K562 (cell line): Measurements from ENCODE around the gene ZNF749. TPM values are rescaled to one million over a fixed set of nuclear protein-coding genes. Genes with fewer than 3 reads are reported as not detected.

Source experiments
- ATAC-seq: fragments of 200-7000 bp; cut with Tn5 transposase; 3 replicates; pipeline ENCODE4 v1.9.1; 2020; ENCODE audit warnings: moderate library complexity
- BruUV-seq: library from RNA; stranded (reverse); fragments of 400-500 nt; replicated peaks from 2 replicates; lab custom pipeline; 2021; lab: Mats Ljungman, UMichigan
- CTCF ChIA-PET: fragments of 300-600 bp; formaldehyde crosslinking; extraction: SDS; loops from one replicate; lab custom pipeline; 2021; ENCODE audit warnings: low intra/inter-chr PET ratio; lab: Yijun Ruan, JAX
- POLR2A ChIA-PET: fragments of 300-600, 350-650 bp; sonication (Branson Sonifier 250); formaldehyde crosslinking; extraction: SDS; loops from one replicate; lab custom pipeline; 2021; ENCODE audit warnings: antibody characterized with exemption, inconsistent platforms; lab: Yijun Ruan, JAX
- DNase-seq, 4 experiments: peaks; one replicate each; pipeline versions ENCODE4 v3.0.0 to v3.0.0-alpha.2; 2011 to 2018; ENCODE audit warnings: low spot score in 3 of 4, mixed read lengths in 3 of 4; ENCODE audit errors: extremely low read depth in 1 of 4
- FAIRE-seq: peaks from 2 replicates; lab custom pipeline; 2011; peaks lifted over from hg19 to GRCh38; lab: Jason Lieb, UNC
- H2AFZ ChIP-seq: 2 replicates; pipeline ENCODE4 v1.6.0; 2011; ENCODE audit warnings: low read depth, low read length, control low read depth, inconsistent platforms
- H3K27ac ChIP-seq: fragments of 200-600 bp; 3 replicates; pipeline ENCODE4 v1.8.0; 2011; ENCODE audit warnings: low read depth, mild to moderate bottlenecking, control low read depth, inconsistent platforms, low read length, moderate library complexity, mixed read lengths; ENCODE audit errors: extremely low read depth
- H3K27me3 ChIP-seq, 2 experiments: fragments of 300-600 bp in 1 of 2; 2 replicates in 1 of 2; 3 replicates in 1 of 2; pipeline versions ENCODE4 v1.6.0 to v1.8.0; 2011; ENCODE audit warnings: inconsistent platforms in 2 of 2, low read length in 2 of 2, mild to moderate bottlenecking in 1 of 2, mixed read lengths in 1 of 2, moderate library complexity in 1 of 2; ENCODE audit not compliant: control insufficient read depth in 2 of 2, insufficient read depth in 2 of 2
- H3K36me3 ChIP-seq: fragments of 300-600 bp; 3 replicates; pipeline ENCODE4 v1.8.0; 2011; ENCODE audit warnings: mild to moderate bottlenecking, low read length, inconsistent platforms; ENCODE audit not compliant: control insufficient read depth, insufficient read depth
- H3K4me1 ChIP-seq, 2 experiments: fragments of 200-600 bp in 1 of 2; replicated peaks in 1 of 2; 2 replicates in 1 of 2; 3 replicates in 1 of 2; pipeline versions ENCODE4 v1.5.1 to v1.8.0; 2011; ENCODE audit warnings: inconsistent platforms in 2 of 2, low read length in 2 of 2, mild to moderate bottlenecking in 1 of 2, mixed read lengths in 1 of 2, moderate library complexity in 1 of 2; ENCODE audit not compliant: control insufficient read depth in 2 of 2, insufficient read depth in 2 of 2
- H3K4me2 ChIP-seq: 2 replicates; pipeline ENCODE4 v1.6.1; 2011; ENCODE audit warnings: low read length, control low read depth, inconsistent platforms, mixed read lengths; ENCODE audit not compliant: insufficient read depth
- H3K4me3 ChIP-seq: fragments of 200-600 bp; sonication (generic), shearing (Covaris generic); 2 replicates; pipeline ENCODE4 v1.5.1; 2016; ENCODE audit warnings: control low read depth, inconsistent platforms
- H3K79me2 ChIP-seq: fragments of 200-600 bp; 3 replicates; pipeline ENCODE4 v1.8.0; 2011; ENCODE audit warnings: low read length, inconsistent platforms; ENCODE audit not compliant: control insufficient read depth, insufficient read depth
- H3K9ac ChIP-seq, 2 experiments: 2 replicates each; pipeline versions ENCODE4 v1.6.0 to v1.6.1; 2011; ENCODE audit warnings: low read depth in 2 of 2, low read length in 2 of 2, control low read depth in 1 of 2, inconsistent platforms in 1 of 2, mild to moderate bottlenecking in 1 of 2, mixed read lengths in 1 of 2; ENCODE audit not compliant: insufficient read depth in 1 of 2
- H3K9me1 ChIP-seq: one replicate; pipeline ENCODE4 v1.6.0; 2011; ENCODE audit warnings: inconsistent platforms, mild to moderate bottlenecking, low read length, moderate library complexity; ENCODE audit not compliant: control insufficient read depth, insufficient read depth
- H3K9me3 ChIP-seq: replicated peaks from 2 replicates; pipeline ENCODE4 v1.5.1; 2011; ENCODE audit warnings: low read depth, low read length, inconsistent platforms; ENCODE audit not compliant: control insufficient read depth, insufficient read depth
- H4K20me1 ChIP-seq: replicated peaks from 2 replicates; pipeline ENCODE4 v1.6.1; 2011; ENCODE audit warnings: low read length, inconsistent platforms, mixed read lengths; ENCODE audit not compliant: control insufficient read depth, insufficient read depth
- BCOR ChIP-seq: fragments of 450-650 bp; IDR thresholded peaks from 2 replicates; pipeline ENCODE4 v1.6.1; 2016
- GABPB2 ChIP-seq: fragments of 250-450 bp; sonication (Bioruptor Pico); conservative IDR thresholded peaks from 2 replicates; pipeline ENCODE4 v1.5.1; 2021; ENCODE audit warnings: mild to moderate bottlenecking
- GATAD2B ChIP-seq: fragments of 450-650 bp; IDR thresholded peaks from 2 replicates; pipeline ENCODE4 v1.6.1; 2017; ENCODE audit warnings: mild to moderate bottlenecking, borderline replicate concordance
- KDM1A ChIP-seq, 2 experiments: fragments of 450-650 bp; IDR thresholded peaks; 2 replicates each; pipeline ENCODE4 v1.6.1; 2016; ENCODE audit warnings: mild to moderate bottlenecking in 2 of 2
- MAZ ChIP-seq, 2 experiments: fragments of 450-650 bp in 1 of 2; sonication (generic) in 1 of 2; formaldehyde crosslinking; IDR thresholded peaks in 1 of 2; conservative IDR thresholded peaks in 1 of 2; 2 replicates each; pipeline versions ENCODE4 v1.4.0 to v1.5.0; 2020; ENCODE audit warnings: mild to moderate bottlenecking in 1 of 2, missing genetic modification reagents in 1 of 2
- NFRKB ChIP-seq: fragments of 450-650 bp; IDR thresholded peaks from 2 replicates; pipeline ENCODE4 v1.6.1; 2016; ENCODE audit warnings: low read depth
- RB1 ChIP-seq: fragments of 450-650 bp; IDR thresholded peaks from 2 replicates; pipeline ENCODE4 v1.6.1; 2017; ENCODE audit warnings: low read depth, mild to moderate bottlenecking
- ZNF695 ChIP-seq: fragments of 450-650 bp; formaldehyde crosslinking; IDR thresholded peaks from 2 replicates; pipeline ENCODE4 v1.4.0; 2020; ENCODE audit warnings: mild to moderate bottlenecking, moderate library complexity
- WGBS: fragments of 100-300 bp; shearing (Covaris generic); methylation state at CpG from one replicate; pipeline ENCODE4 v1.1.6; 2016; ENCODE audit warnings: low coverage, mixed read lengths; ENCODE audit not compliant: insufficient coverage; ENCODE audit errors: missing lambda C conversion rate; 5-methylcytosine and 5-hydroxymethylcytosine counted together
- in situ Hi-C: fragments of 300-500 bp; cut with MboI; formaldehyde crosslinking; loops from 4 replicates; pipeline ENCODE4 v1.15.0; 2018; ENCODE audit warnings: inconsistent platforms, mixed read lengths
- intact Hi-C: fragments of 100-400 bp; cut with micrococcal nuclease; formaldehyde crosslinking; loops from 2 replicates; pipeline ENCODE4 v1.14.2; 2022
- polyA plus RNA-seq, 8 experiments: library from polyadenylated mRNA; depleted of rRNA in 4 of 8; stranded (reverse) in 5 of 8; unstranded in 3 of 8; fragments of >200 nt; fragmentation: Nextera tagmentation in 2 of 8; fragmentation: Illumina TruSeq in 1 of 8; extraction: Ambion mirVana in 2 of 8; extraction: Trizol in 1 of 8; gene quantifications; 2 replicates each; pipeline versions ENCODE4 v1.2.1 to v1.2.3, GENCODE V29; 2011 to 2014; ENCODE audit warnings: inconsistent platforms in 1 of 8, missing spikeins in 1 of 8
- total RNA-seq, 7 experiments: library from RNA; depleted of rRNA in 6 of 7; stranded (reverse); fragments of >200 nt in 6 of 7; fragmentation: Illumina TruSeq in 2 of 7; extraction: Trizol in 2 of 7; gene quantifications; 2 replicates each; pipeline versions ENCODE4 v1.2.1 to v1.2.3, GENCODE V29; 2011 to 2021; ENCODE audit warnings: low replicate concordance in 1 of 7

ZNF749 gene
- total and polyA plus RNA-seq, 9 of the 15 experiments (the other 6 are each of a cell fraction or from before 2014, with no cell fraction given) = 5.3 to 33.2 (median 15.0) TPM

- 44% methylated on average over 14 of the region's 15 CpGs for WGBS
- FAIRE-seq = no peak
- H3K36me3 ChIP-seq = peaks cover 17% of the 10 kb centered on the region; the same call in 2 of the 3 replicates
- peak overlapping the region; percentile 78 for H3K4me3 ChIP-seq
- peak overlapping the region; percentile 88 for H3K4me2 ChIP-seq
- intact Hi-C loops (loop anchor here (1.0 kb wide), 1 partner anchor 154 kb away; the partner anchor contains the start of gene ZNF460), in situ Hi-C loops (no loop called here)
- peak in 1 of 4 experiments; percentile 9 for DNase-seq
- POLR2A ChIA-PET = interaction anchor here (0.5 to 0.6 kb wide), 2 partner anchors 11 to 201 kb away, joined by 3 read pairs; no protein-coding TSS in a partner anchor
- no peaks in the 10 kb centered on the region for H3K9me1 ChIP-seq
- TF ChIP-seq MAZ (CRISPR knock-in tag; conservative IDR thresholded peaks at IDR 0.05 in 1 of 2, IDR thresholded peaks at IDR 0.05 in 1 of 2) (peak in 1 of 2 experiments; percentile 25; a peak in 1 of 4 replicates), ZNF695 (no peak), GATAD2B (no peak), RB1 (0 out of 2 replicates have a peak, but pooled peaks have one; percentile 3), NFRKB (peak; percentile 50; the same call in 1 of the 2 replicates), BCOR (peak; percentile 63; the same call in 1 of the 2 replicates), KDM1A (IDR thresholded peaks at IDR 0.05) (peak in 1 of 2 experiments; percentile 23; a peak in 1 of 4 replicates), GABPB2 (CRISPR knock-in tag) (no peak)
- peak overlapping the region; percentile 72 to 91 for H3K9ac ChIP-seq
- BruUV-seq = TSS peak; percentile 88
- 0 out of 2 replicates have a peak, but pooled peaks cover 8% of the 10 kb centered on the region for H4K20me1 ChIP-seq
- peak overlapping the region; percentile 51 for H3K27ac ChIP-seq
- H3K4me1 ChIP-seq = peaks cover 5 to 9% of the 10 kb centered on the region in 2 experiments; a peak in 3 of 5 replicates
- H2AFZ ChIP-seq = peak overlapping the region; percentile 90
- H3K79me2 ChIP-seq = peaks cover 40% of the 10 kb centered on the region
- ATAC-seq = peak; percentile 7
- H3K27me3 ChIP-seq = no peaks in the 10 kb centered on the region
- H3K9me3 ChIP-seq = peaks cover 2% of the 10 kb centered on the region
- CTCF ChIA-PET = no interaction called here
Observed at GRCh38 chr19:57434386-57435061, 601 bp upstream of the ZNF749 start.
